SK-N-MC (cell line): ENCODE data around the gene SCAF11.

ENCODE experiments used
- DNase-seq: peaks from one replicate; pipeline ENCODE4 v3.0.0-alpha.2; 2011; ENCODE audit warnings: low read depth, low spot score
- H3K27ac ChIP-seq: fragments of 200-600 bp; sonication (generic); 2 replicates; pipeline ENCODE4 v1.5.1; 2016; ENCODE audit warnings: mixed run types
- H3K36me3 ChIP-seq: fragments of 200-600 bp; sonication (generic); 2 replicates; pipeline ENCODE4 v1.6.1; 2017; ENCODE audit warnings: antibody characterized with exemption, low read length, mixed read lengths; ENCODE audit not compliant: insufficient read depth
- H3K4me3 ChIP-seq: fragments of 200-600 bp; sonication (generic); 2 replicates; pipeline ENCODE4 v1.5.1; 2016
- H3K9ac ChIP-seq: fragments of 200-600 bp; sonication (generic); 2 replicates; pipeline ENCODE4 v1.8.0; 2017; ENCODE audit warnings: mixed run types, mixed read lengths; ENCODE audit not compliant: insufficient read length
- H3K9me3 ChIP-seq: fragments of 200-600 bp; sonication (generic); 2 replicates; pipeline ENCODE4 v1.6.1; 2017; ENCODE audit warnings: low read depth, mild to moderate bottlenecking, antibody characterized with exemption, low read length, moderate library complexity, mixed read lengths
- EZH2 ChIP-seq: fragments of 200-600 bp; sonication (generic); IDR thresholded peaks from one replicate; pipeline ENCODE4 v1.6.1; 2017; ENCODE audit warnings: antibody characterized with exemption
- FOXP2 ChIP-seq: optimal IDR thresholded peaks from 2 replicates; pipeline ENCODE3; 2011; ENCODE audit warnings: mild to moderate bottlenecking, moderate library complexity; ENCODE audit not compliant: insufficient read depth; ENCODE audit errors: extremely low read length, control extremely low read depth
- POLR2AphosphoS5 ChIP-seq: IDR thresholded peaks from 2 replicates; pipeline ENCODE4 v1.6.1; 2012; ENCODE audit warnings: mild to moderate bottlenecking, low read depth, low read length, borderline replicate concordance

SCAF11 gene

DNA sequence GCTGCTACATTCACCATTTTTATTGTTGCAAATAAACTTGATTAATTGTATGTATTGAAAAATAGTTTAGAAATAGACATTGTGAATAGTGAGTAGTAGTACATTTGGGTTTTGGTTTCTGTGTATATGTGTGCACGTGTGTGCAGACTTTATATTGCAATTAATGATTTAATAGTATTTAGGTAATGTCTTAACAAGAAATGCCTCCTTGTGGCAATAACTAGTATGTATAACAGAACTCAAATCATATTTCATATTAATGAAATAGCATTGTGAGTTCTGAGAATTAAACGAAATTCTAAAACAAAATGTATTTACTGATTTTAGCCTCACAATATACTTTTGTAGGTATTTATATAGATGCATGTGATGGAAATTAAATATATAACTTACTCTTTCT lies 100.1 kb downstream of the SCAF11 start:
- H3K27ac ChIP-seq = no peak overlapping the region
- no peak for TF ChIP-seq FOXP2
- no peak overlapping the region for H3K9ac ChIP-seq
- H3K36me3 ChIP-seq = peaks cover 58% of the 10 kb centered on the region
- H3K9me3 ChIP-seq = peaks cover 1% of the 10 kb centered on the region; the same call in 1 of the 2 replicates
- H3K4me3 ChIP-seq = no peak overlapping the region
- DNase-seq = no peak

DNA sequence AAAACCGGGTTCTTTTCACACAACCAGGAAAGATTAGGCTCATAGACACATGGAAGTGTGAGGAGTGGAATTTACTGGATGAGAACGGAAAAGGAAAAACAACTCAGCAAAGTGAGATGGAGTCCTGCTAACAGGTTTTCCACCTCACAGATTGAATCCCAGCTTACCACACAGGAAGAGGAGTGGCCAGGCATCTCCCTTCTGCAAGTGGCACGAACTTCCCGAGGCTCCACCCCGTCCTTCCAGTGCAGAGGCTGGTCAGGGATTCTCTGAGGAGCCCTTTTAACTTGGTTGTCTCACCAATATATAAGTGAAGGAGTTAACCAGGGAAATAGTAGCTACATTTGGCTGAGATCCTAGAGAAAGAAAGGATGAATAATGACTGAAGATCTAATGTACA lies 102.8 kb downstream of the SCAF11 start:
- no peak for DNase-seq
- TF ChIP-seq FOXP2 = no peak
- no peak for TF ChIP-seq POLR2AphosphoS5
- TF ChIP-seq EZH2 = no peak
- Histone ChIP-seq H3K4me3 (no peak overlapping the region), H3K9me3 (peaks cover 9% of the 10 kb centered on the region; the same call in 1 of the 2 replicates), H3K36me3 (peaks cover 60% of the 10 kb centered on the region), H3K27ac (no peak overlapping the region), H3K9ac (no peak overlapping the region)

DNA sequence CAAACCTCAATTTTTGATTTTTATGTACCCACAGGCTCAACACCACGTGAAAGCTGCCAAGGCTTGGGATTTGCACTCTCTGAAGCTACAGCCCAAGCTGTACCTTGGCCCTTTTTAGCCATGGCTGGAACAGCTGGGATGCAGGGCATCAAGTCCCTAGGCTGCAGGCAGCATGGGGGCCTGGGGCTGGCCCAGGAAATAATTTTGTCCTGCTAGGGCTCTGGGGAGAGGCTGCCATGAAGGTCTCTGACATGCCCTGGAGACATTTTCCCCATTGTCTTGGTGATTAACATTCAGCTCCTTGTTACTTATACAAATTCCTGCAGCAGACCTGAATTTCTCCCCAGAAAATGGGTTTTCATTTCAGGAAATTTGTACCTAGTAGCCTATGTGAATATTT lies 103.7 kb downstream of the SCAF11 start:
- no peak for TF ChIP-seq FOXP2
- Histone ChIP-seq H3K4me3 (no peak overlapping the region), H3K9ac (no peak overlapping the region), H3K27ac (no peak overlapping the region), H3K9me3 (peaks cover 9% of the 10 kb centered on the region; the same call in 1 of the 2 replicates), H3K36me3 (peaks cover 61% of the 10 kb centered on the region)
- DNase-seq = no peak

DNA sequence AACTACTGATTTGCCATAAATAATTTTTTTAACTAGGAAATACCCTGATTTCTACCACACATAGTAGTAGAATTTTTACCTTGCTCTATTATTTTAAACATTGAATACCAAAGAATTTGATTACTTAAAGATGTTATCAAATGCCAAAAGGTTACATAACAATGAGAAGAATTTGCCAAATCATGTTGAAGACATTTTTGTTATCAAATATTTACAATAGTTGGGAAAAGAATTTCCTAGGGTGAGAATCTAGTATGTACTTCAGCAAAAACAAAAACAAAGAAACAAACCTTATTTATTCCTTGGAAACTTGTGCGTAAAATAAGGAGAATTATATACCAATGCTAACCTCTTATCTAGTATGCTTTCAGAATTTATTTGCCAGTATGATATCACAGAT lies 107.2 kb downstream of the SCAF11 start:
- Histone ChIP-seq H3K4me3 (no peak overlapping the region), H3K9me3 (peaks cover 9% of the 10 kb centered on the region; the same call in 1 of the 2 replicates), H3K9ac (no peak overlapping the region), H3K36me3 (peaks cover 67% of the 10 kb centered on the region), H3K27ac (no peak overlapping the region)
- no peak for DNase-seq
- no peak for TF ChIP-seq EZH2
- no peak for TF ChIP-seq POLR2AphosphoS5
- TF ChIP-seq FOXP2 = no peak

DNA sequence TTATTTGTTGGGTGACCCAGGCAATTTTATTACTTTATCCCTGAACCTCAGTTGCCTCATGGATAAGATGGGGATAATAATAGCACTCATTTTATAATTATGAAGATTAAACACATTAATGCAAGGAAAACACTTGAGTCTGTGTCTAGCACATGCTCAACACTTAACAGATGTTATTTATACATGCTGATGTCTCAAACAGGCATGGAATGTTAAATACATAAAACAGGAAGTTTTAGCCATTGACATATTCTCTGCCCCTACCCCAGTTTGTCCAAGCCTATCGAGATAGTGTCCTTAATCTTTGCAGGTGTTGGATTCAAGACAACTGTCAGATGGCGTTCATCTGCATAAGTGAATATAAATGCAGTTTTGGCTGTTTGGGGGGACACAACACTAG lies 109.8 kb downstream of the SCAF11 start:
- Histone ChIP-seq H3K4me3 (no peak overlapping the region), H3K9me3 (peaks cover 9% of the 10 kb centered on the region; the same call in 1 of the 2 replicates), H3K36me3 (peaks cover 75% of the 10 kb centered on the region), H3K9ac (no peak overlapping the region), H3K27ac (peak overlapping the region; percentile 28; the same call in 1 of the 2 replicates)
- no peak for DNase-seq
- TF ChIP-seq POLR2AphosphoS5 (no peak), FOXP2 (no peak), EZH2 (no peak)

DNA sequence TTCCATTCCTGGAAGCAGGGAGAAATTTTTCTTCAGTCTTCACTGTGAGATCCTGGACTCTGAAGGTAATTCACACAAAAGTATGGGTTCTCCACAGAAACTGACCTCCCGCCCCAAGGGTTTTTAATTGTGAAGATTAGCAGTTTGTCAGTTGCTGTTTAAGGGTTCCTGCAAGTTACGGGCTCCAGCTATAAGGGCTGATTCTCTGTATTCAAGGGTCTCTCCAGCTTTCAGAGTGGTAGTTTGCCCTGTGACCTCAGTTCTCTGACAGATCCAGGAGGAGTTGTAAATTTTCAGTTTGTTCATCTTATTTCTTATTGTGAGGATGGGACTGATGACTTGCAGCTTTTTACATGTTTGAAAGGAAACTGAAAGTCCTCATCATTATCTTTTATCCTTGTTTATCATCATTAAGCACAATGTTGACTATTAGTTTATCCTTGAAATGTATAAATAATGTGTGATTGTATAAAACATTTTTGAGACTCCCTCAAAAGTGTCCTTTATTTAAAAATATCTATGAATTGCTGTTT lies 110.9 kb downstream of the SCAF11 start:
- no peak overlapping the region for H3K9ac ChIP-seq

DNA sequence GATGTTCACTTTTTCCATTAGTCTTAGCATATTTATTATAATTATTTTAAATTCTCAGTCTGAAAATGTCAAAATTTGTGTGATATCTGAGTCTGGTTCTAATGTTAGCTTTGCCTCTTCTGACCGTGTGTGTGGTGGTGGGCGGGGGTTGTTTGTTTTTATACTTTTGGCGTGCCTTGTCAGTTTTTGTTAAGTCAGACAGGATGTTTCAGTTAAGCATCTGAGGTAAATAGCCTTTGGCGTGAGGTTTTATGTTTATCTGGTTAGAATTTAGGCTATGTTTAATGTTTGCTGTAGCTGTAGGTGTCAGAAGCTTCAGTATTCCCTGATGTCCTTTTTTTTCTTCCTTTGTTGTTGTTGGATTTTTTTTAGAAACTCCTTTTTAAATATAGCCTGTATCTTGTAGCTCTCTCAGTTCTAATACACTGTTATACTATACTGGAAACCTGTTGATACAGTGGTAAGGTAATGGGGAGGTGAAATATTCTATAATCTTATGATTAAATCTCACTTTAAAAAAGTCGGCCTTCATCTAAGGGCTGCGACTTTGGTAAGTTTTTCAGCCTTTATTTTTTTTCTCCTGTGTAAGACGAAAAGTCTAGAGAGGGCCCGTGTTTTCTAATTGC lies 111.6 kb downstream of the SCAF11 start:
- TF ChIP-seq EZH2 = no peak
- no peak for TF ChIP-seq POLR2AphosphoS5
- no peak for TF ChIP-seq FOXP2
- Histone ChIP-seq H3K9ac (no peak overlapping the region), H3K36me3 (peaks cover 75% of the 10 kb centered on the region), H3K9me3 (no peaks in the 10 kb centered on the region; the same call in 1 of the 2 replicates), H3K4me3 (no peak overlapping the region), H3K27ac (peak overlapping the region; percentile 32)
- no peak for DNase-seq

More for the DNA sequence above, 110.9 kb downstream of the SCAF11 start:
- H3K36me3 ChIP-seq = peaks cover 75% of the 10 kb centered on the region
- TF ChIP-seq POLR2AphosphoS5 = no peak
- no peak for DNase-seq
- no peak overlapping the region for H3K4me3 ChIP-seq
- peak overlapping the region; percentile 32; the same call in 1 of the 2 replicates for H3K27ac ChIP-seq
- no peaks in the 10 kb centered on the region; the same call in 1 of the 2 replicates for H3K9me3 ChIP-seq

DNA sequence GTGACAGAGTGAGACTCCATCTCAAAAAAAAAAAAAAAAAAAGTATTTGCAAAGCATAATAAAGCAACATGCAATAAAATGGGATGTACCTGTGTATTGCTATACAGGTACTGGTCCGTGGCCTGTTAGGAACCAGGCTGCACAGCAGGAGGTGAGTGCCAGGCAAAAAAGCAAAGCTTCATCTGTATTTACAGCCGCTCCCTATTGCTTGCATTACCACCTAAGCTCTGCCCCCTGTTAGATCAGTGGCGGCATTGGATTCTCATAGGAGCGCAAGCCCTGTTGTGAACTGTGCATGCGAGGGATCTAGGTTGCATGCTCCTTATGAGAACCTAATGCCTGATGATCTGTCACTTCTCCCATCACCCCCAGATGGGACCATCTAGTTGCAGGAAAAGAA lies 113.3 kb downstream of the SCAF11 start:
- TF ChIP-seq POLR2AphosphoS5 (no peak), EZH2 (no peak), FOXP2 (no peak)
- no peak overlapping the region for H3K4me3 ChIP-seq
- H3K9ac ChIP-seq = no peak overlapping the region
- H3K27ac ChIP-seq = no peak overlapping the region
- no peak for DNase-seq
- H3K9me3 ChIP-seq = no peaks in the 10 kb centered on the region; the same call in 1 of the 2 replicates
- peaks cover 75% of the 10 kb centered on the region for H3K36me3 ChIP-seq

DNA sequence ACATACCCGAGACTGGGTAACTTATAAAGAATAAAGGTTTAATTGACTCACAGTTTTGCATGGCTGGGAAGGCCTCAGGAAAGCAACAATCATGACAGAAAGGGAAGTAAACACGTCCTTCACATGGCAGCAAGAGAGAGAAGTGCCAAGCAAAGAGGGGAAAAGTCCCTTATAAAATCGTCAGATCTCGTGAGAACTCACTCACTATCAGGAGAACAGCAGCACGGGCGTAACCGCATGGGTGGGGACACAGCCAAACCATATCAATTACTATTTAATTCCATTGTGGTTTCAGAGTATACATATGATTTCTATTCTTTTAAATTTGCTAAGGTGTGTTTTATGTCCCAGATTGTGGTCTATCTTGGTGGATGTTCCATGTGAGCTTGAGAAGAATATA lies 117.9 kb downstream of the SCAF11 start:
- no peak for DNase-seq
- no peaks in the 10 kb centered on the region; the same call in 1 of the 2 replicates for H3K9me3 ChIP-seq
- H3K4me3 ChIP-seq = no peak overlapping the region
- H3K27ac ChIP-seq = no peak overlapping the region
- TF ChIP-seq EZH2 = no peak
- no peak for TF ChIP-seq FOXP2
- no peak for TF ChIP-seq POLR2AphosphoS5
- peaks cover 76% of the 10 kb centered on the region for H3K36me3 ChIP-seq
- no peak overlapping the region for H3K9ac ChIP-seq
